Sigmoid colon (tissue), 7 donors: ENCODE measurements around the gene TGIF2. TPM values are rescaled to one million over a fixed set of nuclear protein-coding genes. Genes with fewer than 3 reads are reported as not detected.
"Not testable (repeated sequence)": the region's sequence is repeated elsewhere in the genome, so short reads cannot be mapped to it uniquely, and the experiment has no call there.

Experiments
- DNase-seq: peaks from one replicate; pipeline ENCODE4 v3.0.0-alpha.2; 2019
- H3K27ac ChIP-seq, 4 donors: fragments of 200-600 bp; sonication (generic); one replicate each; pipeline ENCODE4 v1.5.1; 2016 to 2019; ENCODE audit warnings: mild to moderate bottlenecking in 1 of 4
- H3K27me3 ChIP-seq, 3 donors: fragments of 200-600 bp; sonication (generic); one replicate each; pipeline ENCODE4 v1.5.1; 2019; ENCODE audit warnings: mild to moderate bottlenecking in 1 of 3
- H3K36me3 ChIP-seq, 4 donors: fragments of 200-600 bp; sonication (generic); one replicate each; pipeline ENCODE4 v1.5.1; 2016 to 2019
- H3K4me1 ChIP-seq, 4 donors: fragments of 200-600 bp; sonication (generic); one replicate each; pipeline ENCODE4 v1.5.1; 2017 to 2019
- H3K4me3 ChIP-seq, 4 donors: fragments of 200-600 bp; sonication (generic); one replicate each; pipeline ENCODE4 v1.5.1; 2017 to 2019; ENCODE audit warnings: mild to moderate bottlenecking in 2 of 4, moderate library complexity in 1 of 4
- H3K9me3 ChIP-seq, 4 donors: fragments of 200-600 bp in 3 of 4; sonication (generic) in 3 of 4; one replicate each; pipeline versions ENCODE4 v1.5.1 to v1.6.1; 2013 to 2019
- EP300 ChIP-seq, 4 donors: sonication (generic); formaldehyde crosslinking; IDR thresholded peaks; one replicate each; pipeline ENCODE4 v1.6.1; 2017; ENCODE audit warnings: antibody characterized with exemption in 4 of 4
- POLR2A ChIP-seq, 2 donors: fragments of 450-650 bp; IDR thresholded peaks; one replicate each; pipeline ENCODE4 v1.6.1; 2016; ENCODE audit warnings: antibody characterized with exemption in 2 of 2, mild to moderate bottlenecking in 2 of 2, moderate library complexity in 2 of 2
- POLR2AphosphoS5 ChIP-seq, 4 donors: sonication (generic); formaldehyde crosslinking; IDR thresholded peaks; one replicate each; pipeline ENCODE4 v1.6.1; 2017; ENCODE audit warnings: antibody characterized with exemption in 4 of 4
- WGBS, 2 donors: extraction: QIAGEN DNeasy Blood & Tissue Kit; methylation state at CpG; one replicate each; pipeline ENCODE4 v1.1.7; 2013; 5-methylcytosine and 5-hydroxymethylcytosine counted together
- intact Hi-C: fragments of 100-400 bp; cut with DNase I; formaldehyde crosslinking; loops from one replicate; pipeline ENCODE4 v1.15.1; 2023
- polyA plus RNA-seq, 3 donors: library from polyadenylated mRNA; stranded (reverse); fragments of 200-250 nt; gene quantifications; one replicate each; pipeline ENCODE4 v1.2.3, GENCODE V29; 2013
- total RNA-seq, 4 donors: library from RNA; depleted of rRNA; stranded (reverse); fragments of >200 nt; gene quantifications; one replicate each; pipeline ENCODE4 v1.1.0, GENCODE V29; 2016
- TF ChIP-seq, protein P1 (sequence below), 4 experiments: fragments of 450-650 bp in 3 of 4; fragments of 200-600 bp in 1 of 4; IDR thresholded peaks; one replicate each; pipeline ENCODE4 v1.5.1; 2016 to 2019; ENCODE audit warnings: antibody characterized with exemption in 4 of 4, mild to moderate bottlenecking in 3 of 4, moderate library complexity in 2 of 4
- donor health status: healthy with polysubstance abuse.
- donor health status: Bipolar disorder and iron deficiency.
- donor health status: healthy.

The TGIF2 gene
- total and polyA plus RNA-seq, 7 donors: 2.1 to 13.6 (median 10.0) TPM

DNA sequence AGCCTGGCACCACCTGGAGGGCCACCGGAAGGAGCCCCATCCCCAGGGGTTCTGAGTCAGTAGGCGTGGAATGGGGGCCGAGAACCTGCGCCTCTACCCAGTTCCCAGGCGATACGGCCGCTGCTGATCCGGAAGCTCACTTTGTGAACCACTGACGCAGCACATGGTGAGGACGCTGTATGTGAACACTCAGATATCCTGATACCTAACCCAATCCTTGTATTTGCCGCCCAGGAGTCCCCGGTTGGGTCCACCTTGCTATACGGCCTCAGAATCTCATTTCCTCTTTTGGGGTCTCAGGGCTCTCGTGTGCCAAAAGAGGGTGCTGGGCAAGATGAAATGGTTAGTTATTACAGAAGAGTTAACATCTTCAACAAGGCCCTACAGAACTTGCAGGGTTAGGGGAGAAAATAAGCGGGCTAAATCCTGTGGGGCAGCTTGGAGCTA, 31.6 kb downstream of the TGIF2 start:
- H3K9me3 ChIP-seq: no peaks in the 10 kb centered on the region
- H3K27me3 ChIP-seq: no peaks in the 10 kb centered on the region
- DNase-seq: peak; percentile 77
- peaks cover 0 to 29% (median 25%) of the 10 kb centered on the region in 4 donors for H3K4me1 ChIP-seq
- no peak for TF ChIP-seq POLR2AphosphoS5 (IDR thresholded peaks at IDR 0.05)
- TF ChIP-seq, protein P1, sequence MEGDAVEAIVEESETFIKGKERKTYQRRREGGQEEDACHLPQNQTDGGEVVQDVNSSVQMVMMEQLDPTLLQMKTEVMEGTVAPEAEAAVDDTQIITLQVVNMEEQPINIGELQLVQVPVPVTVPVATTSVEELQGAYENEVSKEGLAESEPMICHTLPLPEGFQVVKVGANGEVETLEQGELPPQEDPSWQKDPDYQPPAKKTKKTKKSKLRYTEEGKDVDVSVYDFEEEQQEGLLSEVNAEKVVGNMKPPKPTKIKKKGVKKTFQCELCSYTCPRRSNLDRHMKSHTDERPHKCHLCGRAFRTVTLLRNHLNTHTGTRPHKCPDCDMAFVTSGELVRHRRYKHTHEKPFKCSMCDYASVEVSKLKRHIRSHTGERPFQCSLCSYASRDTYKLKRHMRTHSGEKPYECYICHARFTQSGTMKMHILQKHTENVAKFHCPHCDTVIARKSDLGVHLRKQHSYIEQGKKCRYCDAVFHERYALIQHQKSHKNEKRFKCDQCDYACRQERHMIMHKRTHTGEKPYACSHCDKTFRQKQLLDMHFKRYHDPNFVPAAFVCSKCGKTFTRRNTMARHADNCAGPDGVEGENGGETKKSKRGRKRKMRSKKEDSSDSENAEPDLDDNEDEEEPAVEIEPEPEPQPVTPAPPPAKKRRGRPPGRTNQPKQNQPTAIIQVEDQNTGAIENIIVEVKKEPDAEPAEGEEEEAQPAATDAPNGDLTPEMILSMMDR (IDR thresholded peaks at IDR 0.05): no peak
- TF ChIP-seq EP300 (IDR thresholded peaks at IDR 0.05): no peak
- TF ChIP-seq POLR2A (IDR thresholded peaks at IDR 0.05): no peak
- H3K27ac ChIP-seq: peak overlapping the region; percentile 87 to 96 (median 90)
- H3K4me3 ChIP-seq: peak overlapping the region in 3 of 4 donors; percentile 70 to 100 (median 86)
- H3K36me3 ChIP-seq: peaks cover 9 to 24% (median 15%) of the 10 kb centered on the region in 4 donors
- intact Hi-C loops: loop anchor here (1.0 to 10.0 kb wide), 7 partner anchors 30 to 400 kb away; partner anchors contain the start of gene DSN1
- WGBS, 2 donors: 48 to 70% methylated on average over 15 of the region's 15 CpGs

DNA sequence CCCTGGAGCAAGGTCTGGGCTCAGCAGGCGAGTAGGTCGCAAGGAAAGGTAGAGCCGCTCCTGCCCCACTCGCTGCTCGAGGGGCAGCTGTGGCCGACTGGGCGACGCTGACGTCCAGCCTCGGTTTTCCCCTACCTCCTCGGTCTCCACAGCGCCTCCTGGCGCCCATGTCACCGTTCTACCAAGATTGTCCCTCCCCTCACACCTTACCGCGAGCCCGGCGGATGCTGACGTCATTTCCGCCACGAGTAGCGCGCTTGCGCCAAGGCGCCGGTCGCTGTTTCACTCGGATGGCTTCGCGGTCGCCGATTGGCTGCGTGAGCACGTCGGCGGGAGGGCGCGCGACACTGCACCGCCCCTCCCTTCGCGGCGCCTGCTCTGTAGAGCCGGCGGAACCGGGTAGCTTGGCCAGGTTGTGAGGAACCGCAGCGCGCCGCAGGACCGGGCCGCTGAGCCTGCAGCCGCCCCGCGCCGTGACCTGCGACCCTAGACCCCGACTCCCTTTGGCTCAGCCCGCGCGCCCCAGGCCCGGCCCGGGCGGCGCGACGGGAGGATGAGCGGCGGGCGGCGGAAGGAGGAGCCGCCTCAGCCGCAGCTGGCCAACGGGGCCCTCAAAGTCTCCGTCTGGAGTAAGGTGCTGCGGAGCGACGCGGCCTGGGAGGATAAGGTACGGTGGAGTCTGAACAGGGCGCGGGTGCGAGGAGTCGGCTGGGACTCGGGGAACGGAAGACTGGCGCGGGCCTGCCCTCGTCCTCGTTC, 32.2 kb downstream of the TGIF2 start, which contains the start of gene RAB5IF:
Gene RAB5IF (plus strand): TSS at position 381 of the 759 bp plus-strand sequence. CDS start 173 bp downstream, at position 554.
- H3K9me3 ChIP-seq: no peaks in the 10 kb centered on the region
- peak; percentile 99 for DNase-seq
- TF ChIP-seq POLR2A (IDR thresholded peaks at IDR 0.05) (peak; percentile 18 to 25), EP300 (IDR thresholded peaks at IDR 0.05) (peak in 2 of 4 donors; percentile 33 to 86), POLR2AphosphoS5 (IDR thresholded peaks at IDR 0.05) (peak; percentile 56 to 93 (median 80))
- TF ChIP-seq, protein P1 (IDR thresholded peaks at IDR 0.05): peak; percentile 76 to 98 (median 94)
- peaks cover 0 to 29% (median 25%) of the 10 kb centered on the region in 4 donors for H3K4me1 ChIP-seq
- no peaks in the 10 kb centered on the region for H3K27me3 ChIP-seq
- intact Hi-C loops: loop anchor here (1.0 to 10.0 kb wide), 7 partner anchors 31 to 401 kb away; partner anchors contain the start of gene DSN1
- 0% methylated on average over 90 of the region's 90 CpGs for WGBS, 2 donors
- H3K4me3 ChIP-seq: peak within 1 kb of the TSS; percentile 70 to 100 (median 86)
- peaks cover 14 to 30% (median 19%) of the 10 kb centered on the region in 4 donors for H3K36me3 ChIP-seq
- peak within 1 kb of the TSS; percentile 87 to 96 (median 90) for H3K27ac ChIP-seq

DNA sequence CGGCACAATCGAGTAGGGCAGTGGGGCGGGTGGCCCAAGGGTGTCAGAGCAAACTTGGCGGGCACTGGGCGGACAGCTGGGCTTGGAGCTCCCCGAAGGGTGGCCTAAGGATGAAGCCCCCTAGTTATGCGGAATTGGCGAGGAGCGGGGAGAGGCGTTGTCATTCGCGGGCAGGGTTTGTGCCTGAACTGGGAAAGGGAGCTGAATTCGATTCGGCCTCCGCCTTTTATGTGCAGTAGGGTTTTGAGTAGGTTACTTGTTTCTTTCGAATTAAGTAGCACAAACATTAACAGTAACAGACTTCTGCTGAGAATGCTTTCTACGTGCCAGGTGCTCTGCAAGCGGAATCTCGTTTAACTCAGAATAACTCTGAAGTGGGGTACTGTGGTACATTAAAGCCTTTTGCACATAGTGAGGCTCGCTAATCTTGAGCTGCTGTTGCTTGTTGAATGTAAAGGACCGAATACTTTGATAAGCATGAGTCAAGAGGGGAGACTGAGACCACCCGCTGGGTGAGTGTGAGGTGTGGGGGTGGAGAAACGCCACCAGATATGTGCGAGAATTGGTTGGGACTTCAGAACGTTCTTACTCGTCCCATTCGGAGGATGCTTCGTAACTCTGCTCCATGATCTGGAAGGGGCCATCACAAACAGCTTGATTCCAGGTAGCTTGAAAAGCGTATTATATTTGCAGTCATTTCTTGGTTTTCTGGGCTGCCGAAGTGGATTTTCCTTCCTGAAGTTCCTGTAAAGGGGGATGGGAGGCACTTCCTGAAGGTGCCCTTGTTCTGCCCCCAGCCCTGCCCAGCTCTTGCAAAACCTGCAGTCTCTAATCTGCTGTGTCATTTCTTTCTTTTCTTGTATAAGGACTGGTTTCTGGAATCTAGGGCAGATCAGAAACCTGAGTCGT, 33.0 kb downstream of the TGIF2 start:
- intact Hi-C loops: loop anchor here (5.0 to 10.0 kb wide), 4 partner anchors 151 to 402 kb away; partner anchors contain the start of gene DSN1
- Histone ChIP-seq H3K4me1 (peaks cover 0 to 29% (median 25%) of the 10 kb centered on the region in 4 donors), H3K27ac (peak overlapping the region; percentile 87 to 96 (median 90)), H3K27me3 (no peaks in the 10 kb centered on the region), H3K36me3 (peaks cover 17 to 38% (median 26%) of the 10 kb centered on the region in 4 donors), H3K4me3 (peak overlapping the region; percentile 70 to 100 (median 86)), H3K9me3 (no peaks in the 10 kb centered on the region)
- TF ChIP-seq EP300 (IDR thresholded peaks at IDR 0.05) (no peak), POLR2A (IDR thresholded peaks at IDR 0.05) (no peak), POLR2AphosphoS5 (IDR thresholded peaks at IDR 0.05) (no peak)
- TF ChIP-seq, protein P1 (IDR thresholded peaks at IDR 0.05): no peak
- WGBS, 2 donors: 1% methylated on average over 31 of the region's 31 CpGs
- no peak for DNase-seq

DNA sequence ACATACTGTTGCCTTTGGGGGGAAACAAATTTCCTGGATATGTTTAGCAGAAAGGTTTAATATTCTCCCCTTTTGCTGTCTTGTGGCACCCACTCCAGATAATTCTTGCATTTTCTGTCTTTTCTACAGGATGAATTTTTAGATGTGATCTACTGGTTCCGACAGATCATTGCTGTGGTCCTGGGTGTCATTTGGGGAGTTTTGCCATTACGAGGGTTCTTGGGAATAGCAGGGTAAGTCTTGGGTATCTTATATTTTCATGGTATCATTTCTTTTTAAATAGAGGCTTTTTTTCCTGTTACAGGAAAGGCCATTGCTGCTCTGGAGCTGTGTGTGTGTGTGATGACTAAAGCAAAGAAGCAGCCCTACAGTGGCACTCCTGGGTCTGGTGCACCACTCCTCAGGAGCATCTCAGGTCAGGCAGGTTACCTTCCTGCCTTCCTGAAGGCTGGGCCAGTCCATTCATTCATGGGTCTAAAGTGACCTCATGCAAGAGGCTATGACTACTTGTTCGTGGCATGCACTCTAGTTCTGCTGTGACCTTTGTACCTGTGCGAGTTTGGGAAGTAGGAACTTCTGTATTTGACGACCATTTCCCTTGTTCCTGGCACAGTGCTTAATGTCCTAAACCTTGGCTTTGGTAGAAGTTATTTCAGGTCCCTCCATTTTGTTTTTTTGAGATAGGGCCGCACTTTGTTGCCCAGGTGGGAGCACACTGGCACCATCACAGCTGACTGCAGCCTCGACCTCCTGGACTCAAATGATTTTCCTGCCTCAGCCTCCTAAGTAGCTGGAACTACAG, 34.4 kb downstream of the TGIF2 start:
- intact Hi-C loops: loop anchor here (5.0 to 10.0 kb wide), 4 partner anchors 150 to 403 kb away; partner anchors contain the start of gene DSN1
- TF ChIP-seq, protein P1 (IDR thresholded peaks at IDR 0.05): no peak
- TF ChIP-seq POLR2AphosphoS5 (IDR thresholded peaks at IDR 0.05): no peak
- no peak for TF ChIP-seq POLR2A (IDR thresholded peaks at IDR 0.05)
- TF ChIP-seq EP300 (IDR thresholded peaks at IDR 0.05): no peak
- H3K36me3 ChIP-seq: peaks cover 22 to 52% (median 34%) of the 10 kb centered on the region in 4 donors
- no peaks in the 10 kb centered on the region for H3K27me3 ChIP-seq
- peaks cover 0 to 29% (median 25%) of the 10 kb centered on the region in 4 donors for H3K4me1 ChIP-seq
- no peak for DNase-seq
- H3K27ac ChIP-seq: no peak overlapping the region
- no peak overlapping the region for H3K4me3 ChIP-seq
- no peaks in the 10 kb centered on the region for H3K9me3 ChIP-seq
- WGBS, 2 donors: 59 to 79% methylated on average over 7 of the region's 7 CpGs

DNA sequence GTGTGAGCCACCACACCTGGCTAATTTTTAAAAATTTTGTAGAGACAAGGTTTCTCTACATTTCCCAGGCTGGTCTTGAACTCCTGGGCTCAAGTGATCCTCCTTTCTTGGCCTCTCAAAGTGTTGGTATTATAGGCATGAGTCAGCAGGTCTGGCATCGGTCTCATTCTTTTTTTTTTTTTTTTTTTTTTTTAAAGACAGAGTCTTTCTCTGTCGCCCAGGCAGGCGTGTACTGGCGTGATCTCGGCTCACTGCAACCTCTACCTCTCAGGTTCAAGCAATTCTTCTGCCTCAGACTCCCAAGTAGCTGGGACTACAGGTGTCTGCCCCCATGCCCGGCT, 35.0 kb downstream of the TGIF2 start:
- 78 to 89% methylated on average over 6 of the region's 6 CpGs for WGBS, 2 donors
- intact Hi-C loops: loop anchor here (5.0 to 10.0 kb wide), 4 partner anchors 149 to 404 kb away; partner anchors contain the start of gene DSN1
- peaks cover 27 to 58% (median 37%) of the 10 kb centered on the region in 4 donors for H3K36me3 ChIP-seq
- H3K9me3 ChIP-seq, DNase-seq, H3K4me3 ChIP-seq, H3K27me3 ChIP-seq, H3K27ac ChIP-seq: not testable (repeated sequence)
- H3K4me1 ChIP-seq: peaks cover 0 to 29% (median 25%) of the 10 kb centered on the region in 4 donors
